K562 (cell line): ENCODE results near the gene TMCC2. TPM values are rescaled to one million over a fixed set of nuclear protein-coding genes. Genes with fewer than 3 reads are reported as not detected.

ENCODE experiments used
- HMGXB4 ChIP-seq: sonication (generic); formaldehyde crosslinking; IDR thresholded peaks from 2 replicates; pipeline ENCODE4 v1.8.1; 2023; ENCODE audit warnings: mild to moderate bottlenecking, missing genetic modification reagents
- MAZ ChIP-seq, 2 experiments: fragments of 450-650 bp in 1 of 2; sonication (generic) in 1 of 2; formaldehyde crosslinking; IDR thresholded peaks in 1 of 2; conservative IDR thresholded peaks in 1 of 2; 2 replicates each; pipeline versions ENCODE4 v1.4.0 to v1.5.0; 2020; ENCODE audit warnings: mild to moderate bottlenecking in 1 of 2, missing genetic modification reagents in 1 of 2
- PTTG1 ChIP-seq: fragments of 450-650 bp; IDR thresholded peaks from 2 replicates; pipeline ENCODE4 v1.6.1; 2016; ENCODE audit warnings: low read depth, mild to moderate bottlenecking, missing genetic modification characterization, missing compliant biosample characterization
- RBM22 ChIP-seq: fragments of 200-400 bp; formaldehyde crosslinking; IDR thresholded peaks from 2 replicates; pipeline ENCODE4 v1.6.1; 2018; ENCODE audit warnings: low read length, low read depth; ENCODE audit not compliant: poor library complexity, severe bottlenecking
- SRSF7 ChIP-seq: fragments of 200-400 bp; formaldehyde crosslinking; optimal IDR thresholded peaks from 2 replicates; pipeline ENCODE3; 2017; ENCODE audit warnings: mild to moderate bottlenecking, low read depth, low read length
- TCF7 ChIP-seq: sonication (generic); IDR thresholded peaks from 2 replicates; pipeline ENCODE4 v1.6.1; 2016; ENCODE audit warnings: antibody characterized with exemption, borderline replicate concordance
- USF1 ChIP-seq: sonication (generic); formaldehyde crosslinking; IDR thresholded peaks from 2 replicates; pipeline ENCODE4 v1.9.0; 2022; ENCODE audit warnings: mild to moderate bottlenecking, missing genetic modification reagents
- YBX1 ChIP-seq: fragments of 450-650 bp; IDR thresholded peaks from 2 replicates; pipeline ENCODE4 v1.7.1; 2016; ENCODE audit warnings: mild to moderate bottlenecking
- ZNF436 ChIP-seq: fragments of 250-450, 450-650 bp; sonication (Bioruptor Pico); formaldehyde crosslinking; IDR thresholded peaks from 2 replicates; pipeline ENCODE4 v1.7.0; 2020; ENCODE audit warnings: mild to moderate bottlenecking
- ZNF79 ChIP-seq: fragments of 250-450 bp; sonication (Bioruptor Pico); IDR thresholded peaks from 2 replicates; pipeline ENCODE4 v1.4.0; 2020; ENCODE audit warnings: low read depth, mild to moderate bottlenecking, moderate library complexity
- polyA plus RNA-seq, 8 experiments: library from polyadenylated mRNA; depleted of rRNA in 4 of 8; stranded (reverse) in 5 of 8; unstranded in 3 of 8; fragments of >200 nt; fragmentation: Nextera tagmentation in 2 of 8; fragmentation: Illumina TruSeq in 1 of 8; extraction: Ambion mirVana in 2 of 8; extraction: Trizol in 1 of 8; gene quantifications; 2 replicates each; pipeline versions ENCODE4 v1.2.1 to v1.2.3, GENCODE V29; 2011 to 2014; ENCODE audit warnings: inconsistent platforms in 1 of 8, missing spikeins in 1 of 8
- total RNA-seq, 7 experiments: library from RNA; depleted of rRNA in 6 of 7; stranded (reverse); fragments of >200 nt in 6 of 7; fragmentation: Illumina TruSeq in 2 of 7; extraction: Trizol in 2 of 7; gene quantifications; 2 replicates each; pipeline versions ENCODE4 v1.2.1 to v1.2.3, GENCODE V29; 2011 to 2021; ENCODE audit warnings: low replicate concordance in 1 of 7
- TF ChIP-seq, protein P1 (sequence below): fragments of 450-650 bp; formaldehyde crosslinking; IDR thresholded peaks from 2 replicates; pipeline ENCODE4 v1.4.0; 2022; ENCODE audit warnings: missing genetic modification characterization
- TF ChIP-seq, protein P2 (sequence below), 3 experiments: IDR thresholded peaks in 2 of 3; conservative IDR thresholded peaks in 1 of 3; 2 replicates each; pipeline ENCODE4 v1.5.1; 2011 to 2012; ENCODE audit warnings: low read length in 3 of 3, mild to moderate bottlenecking in 3 of 3, control low read depth in 2 of 3, improper control_type of control experiment in 1 of 3, inconsistent platforms in 1 of 3, low read depth in 1 of 3, mixed read lengths in 1 of 3, moderate library complexity in 1 of 3; ENCODE audit not compliant: insufficient read depth in 2 of 3
- TF ChIP-seq, protein P3 (sequence below): fragments of 450-650 bp; IDR thresholded peaks from 2 replicates; pipeline ENCODE4 v1.6.1; 2016
- TF ChIP-seq, protein P4 (sequence below): fragments of 250-450 bp; sonication (Bioruptor Pico); IDR thresholded peaks from 2 replicates; pipeline ENCODE4 v1.9.0; 2021; ENCODE audit warnings: mild to moderate bottlenecking, inconsistent platforms
- TF ChIP-seq, protein P5 (sequence below): sonication (generic); formaldehyde crosslinking; IDR thresholded peaks from 2 replicates; pipeline ENCODE4 v1.8.0; 2022; ENCODE audit warnings: mild to moderate bottlenecking, low read depth, missing genetic modification reagents

Gene TMCC2
- total and polyA plus RNA-seq, 9 of the 15 experiments (the other 6 are each of a cell fraction or from before 2014, with no cell fraction given) = 0.06 to 1.8 (median 0.98) TPM

- TF ChIP-seq ZNF436 (CRISPR knock-in tag) = no peak
- TF ChIP-seq PTTG1 (tag) = no peak
- no peak for TF ChIP-seq YBX1
- TF ChIP-seq, protein P1, sequence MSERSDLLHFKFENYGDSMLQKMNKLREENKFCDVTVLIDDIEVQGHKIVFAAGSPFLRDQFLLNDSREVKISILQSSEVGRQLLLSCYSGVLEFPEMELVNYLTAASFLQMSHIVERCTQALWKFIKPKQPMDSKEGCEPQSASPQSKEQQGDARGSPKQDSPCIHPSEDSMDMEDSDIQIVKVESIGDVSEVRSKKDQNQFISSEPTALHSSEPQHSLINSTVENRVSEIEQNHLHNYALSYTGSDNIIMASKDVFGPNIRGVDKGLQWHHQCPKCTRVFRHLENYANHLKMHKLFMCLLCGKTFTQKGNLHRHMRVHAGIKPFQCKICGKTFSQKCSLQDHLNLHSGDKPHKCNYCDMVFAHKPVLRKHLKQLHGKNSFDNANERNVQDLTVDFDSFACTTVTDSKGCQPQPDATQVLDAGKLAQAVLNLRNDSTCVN = no peak
- TF ChIP-seq, protein P2, sequence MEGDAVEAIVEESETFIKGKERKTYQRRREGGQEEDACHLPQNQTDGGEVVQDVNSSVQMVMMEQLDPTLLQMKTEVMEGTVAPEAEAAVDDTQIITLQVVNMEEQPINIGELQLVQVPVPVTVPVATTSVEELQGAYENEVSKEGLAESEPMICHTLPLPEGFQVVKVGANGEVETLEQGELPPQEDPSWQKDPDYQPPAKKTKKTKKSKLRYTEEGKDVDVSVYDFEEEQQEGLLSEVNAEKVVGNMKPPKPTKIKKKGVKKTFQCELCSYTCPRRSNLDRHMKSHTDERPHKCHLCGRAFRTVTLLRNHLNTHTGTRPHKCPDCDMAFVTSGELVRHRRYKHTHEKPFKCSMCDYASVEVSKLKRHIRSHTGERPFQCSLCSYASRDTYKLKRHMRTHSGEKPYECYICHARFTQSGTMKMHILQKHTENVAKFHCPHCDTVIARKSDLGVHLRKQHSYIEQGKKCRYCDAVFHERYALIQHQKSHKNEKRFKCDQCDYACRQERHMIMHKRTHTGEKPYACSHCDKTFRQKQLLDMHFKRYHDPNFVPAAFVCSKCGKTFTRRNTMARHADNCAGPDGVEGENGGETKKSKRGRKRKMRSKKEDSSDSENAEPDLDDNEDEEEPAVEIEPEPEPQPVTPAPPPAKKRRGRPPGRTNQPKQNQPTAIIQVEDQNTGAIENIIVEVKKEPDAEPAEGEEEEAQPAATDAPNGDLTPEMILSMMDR (IDR thresholded peaks at IDR 0.05 in 2 of 3, conservative IDR thresholded peaks at IDR 0.05 in 1 of 3; ENCODE audit: insufficient read depth in 2 of 3, low read depth in 1 of 3, low read length in 3 of 3) = no peak
- TF ChIP-seq SRSF7 = no peak
- peak in 1 of 2 experiments; percentile 7; a peak in 1 of 4 replicates for TF ChIP-seq MAZ (CRISPR knock-in tag; conservative IDR thresholded peaks at IDR 0.05 in 1 of 2, IDR thresholded peaks at IDR 0.05 in 1 of 2)
- no peak for TF ChIP-seq RBM22
- TF ChIP-seq ZNF79 (CRISPR knock-in tag) = no peak
- no peak for TF ChIP-seq HMGXB4
- no peak for TF ChIP-seq TCF7
- TF ChIP-seq, protein P3, sequence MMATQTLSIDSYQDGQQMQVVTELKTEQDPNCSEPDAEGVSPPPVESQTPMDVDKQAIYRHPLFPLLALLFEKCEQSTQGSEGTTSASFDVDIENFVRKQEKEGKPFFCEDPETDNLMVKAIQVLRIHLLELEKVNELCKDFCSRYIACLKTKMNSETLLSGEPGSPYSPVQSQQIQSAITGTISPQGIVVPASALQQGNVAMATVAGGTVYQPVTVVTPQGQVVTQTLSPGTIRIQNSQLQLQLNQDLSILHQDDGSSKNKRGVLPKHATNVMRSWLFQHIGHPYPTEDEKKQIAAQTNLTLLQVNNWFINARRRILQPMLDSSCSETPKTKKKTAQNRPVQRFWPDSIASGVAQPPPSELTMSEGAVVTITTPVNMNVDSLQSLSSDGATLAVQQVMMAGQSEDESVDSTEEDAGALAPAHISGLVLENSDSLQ = 0 out of 2 replicates have a peak, but pooled peaks have one; percentile 13
- TF ChIP-seq USF1 (CRISPR knock-in tag) = no peak
- TF ChIP-seq, protein P4, sequence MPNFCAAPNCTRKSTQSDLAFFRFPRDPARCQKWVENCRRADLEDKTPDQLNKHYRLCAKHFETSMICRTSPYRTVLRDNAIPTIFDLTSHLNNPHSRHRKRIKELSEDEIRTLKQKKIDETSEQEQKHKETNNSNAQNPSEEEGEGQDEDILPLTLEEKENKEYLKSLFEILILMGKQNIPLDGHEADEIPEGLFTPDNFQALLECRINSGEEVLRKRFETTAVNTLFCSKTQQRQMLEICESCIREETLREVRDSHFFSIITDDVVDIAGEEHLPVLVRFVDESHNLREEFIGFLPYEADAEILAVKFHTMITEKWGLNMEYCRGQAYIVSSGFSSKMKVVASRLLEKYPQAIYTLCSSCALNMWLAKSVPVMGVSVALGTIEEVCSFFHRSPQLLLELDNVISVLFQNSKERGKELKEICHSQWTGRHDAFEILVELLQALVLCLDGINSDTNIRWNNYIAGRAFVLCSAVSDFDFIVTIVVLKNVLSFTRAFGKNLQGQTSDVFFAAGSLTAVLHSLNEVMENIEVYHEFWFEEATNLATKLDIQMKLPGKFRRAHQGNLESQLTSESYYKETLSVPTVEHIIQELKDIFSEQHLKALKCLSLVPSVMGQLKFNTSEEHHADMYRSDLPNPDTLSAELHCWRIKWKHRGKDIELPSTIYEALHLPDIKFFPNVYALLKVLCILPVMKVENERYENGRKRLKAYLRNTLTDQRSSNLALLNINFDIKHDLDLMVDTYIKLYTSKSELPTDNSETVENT = no peak
- TF ChIP-seq, protein P5, sequence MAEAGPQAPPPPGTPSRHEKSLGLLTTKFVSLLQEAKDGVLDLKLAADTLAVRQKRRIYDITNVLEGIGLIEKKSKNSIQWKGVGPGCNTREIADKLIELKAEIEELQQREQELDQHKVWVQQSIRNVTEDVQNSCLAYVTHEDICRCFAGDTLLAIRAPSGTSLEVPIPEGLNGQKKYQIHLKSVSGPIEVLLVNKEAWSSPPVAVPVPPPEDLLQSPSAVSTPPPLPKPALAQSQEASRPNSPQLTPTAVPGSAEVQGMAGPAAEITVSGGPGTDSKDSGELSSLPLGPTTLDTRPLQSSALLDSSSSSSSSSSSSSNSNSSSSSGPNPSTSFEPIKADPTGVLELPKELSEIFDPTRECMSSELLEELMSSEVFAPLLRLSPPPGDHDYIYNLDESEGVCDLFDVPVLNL (CRISPR knock-in tag) = peak; percentile 78; the same call in 1 of the 2 replicates
Measured at GRCh38 chr1:205237526-205238484, 10.1 kb downstream of the TMCC2 start (continued).
